NCI-H82 treated with DMSO at 0.1 percent for 48 hours (cell line): ENCODE measurements around the gene ZBTB17.
A peak's percentile ranks its signal among the peaks of the same experiment; 100 is the strongest.
"Not testable (repeated sequence)": the region's sequence is repeated elsewhere in the genome, so short reads cannot be mapped to it uniquely, and the experiment has no call there.

Experiments
- DNase-seq: peaks from one replicate; lab custom pipeline; 2025; ENCODE audit not compliant: unreplicated experiment; lab: John Stamatoyannopoulos, UW

Gene ZBTB17

DNA sequence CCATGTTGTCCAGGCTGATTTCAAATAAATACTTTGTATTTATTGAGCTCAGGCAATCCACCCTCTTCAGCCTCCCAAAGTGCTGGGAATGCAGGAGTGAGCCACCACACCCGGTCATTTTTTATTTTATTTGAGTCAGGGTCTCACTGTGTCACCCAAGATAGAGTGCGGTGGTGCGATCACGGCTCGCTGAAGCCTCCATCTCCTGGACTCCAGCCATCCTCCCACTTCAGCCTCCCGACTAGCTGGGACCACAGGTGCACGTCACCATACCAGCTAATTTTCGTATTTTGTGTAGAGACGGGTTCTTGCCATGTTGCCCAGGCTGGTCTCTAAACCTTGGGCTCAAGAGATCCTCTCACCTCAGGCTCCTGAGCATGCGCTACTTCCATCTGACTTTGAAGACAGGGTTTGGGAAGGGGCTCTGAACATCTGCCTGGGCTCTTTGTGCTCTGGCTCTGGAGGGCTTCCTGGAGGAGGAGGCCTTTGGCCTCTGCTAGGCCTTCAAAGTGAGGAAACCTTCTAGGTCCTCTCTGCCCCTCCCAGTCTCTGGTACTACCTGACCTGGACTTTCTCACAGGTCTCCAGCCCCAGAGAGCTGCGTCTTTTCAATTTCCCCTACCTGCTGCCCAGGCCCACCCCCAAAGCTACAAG is 36.2 kb upstream of the ZBTB17 start:
- no peak for DNase-seq

DNA sequence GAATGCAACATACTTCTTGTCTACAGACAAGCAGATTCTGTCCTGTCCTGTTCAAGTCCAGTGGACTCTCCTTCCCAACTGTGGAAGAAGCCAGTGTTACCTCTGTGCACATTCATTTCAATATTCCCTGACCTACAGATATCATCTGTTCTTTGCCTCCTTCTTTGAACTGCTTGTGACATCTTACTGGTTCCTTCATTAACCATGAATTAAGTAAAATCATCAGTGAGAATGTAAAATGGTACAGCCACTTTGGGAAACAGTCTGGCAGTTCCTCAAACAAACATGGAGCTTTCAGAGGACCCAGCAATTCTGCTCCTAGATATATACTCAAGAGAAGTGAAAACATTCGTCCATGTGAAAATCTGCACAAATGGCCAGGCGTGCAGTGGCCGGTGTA is 34.9 kb upstream of the ZBTB17 start:
- DNase-seq, result no peak

DNA sequence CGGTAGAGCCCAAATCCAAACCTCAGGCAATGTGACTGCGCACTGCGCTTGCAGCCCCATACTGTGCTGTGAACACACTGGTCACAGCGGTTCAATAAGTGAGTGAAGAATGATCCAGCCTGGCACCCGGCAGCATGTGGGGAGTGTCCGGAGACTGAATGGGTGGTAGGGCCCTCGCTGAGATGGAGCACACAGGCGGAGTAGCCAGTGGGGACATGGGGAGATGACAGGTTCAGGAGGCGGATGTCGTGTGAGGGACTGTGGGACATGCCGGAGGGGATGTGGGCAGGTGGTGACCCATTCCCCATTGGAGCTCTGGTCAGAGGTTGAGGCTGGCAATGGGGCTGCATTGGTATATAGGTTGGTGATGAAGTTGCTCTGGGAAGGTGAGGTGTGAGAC is 33.8 kb upstream of the ZBTB17 start:
- DNase-seq, result no peak

DNA sequence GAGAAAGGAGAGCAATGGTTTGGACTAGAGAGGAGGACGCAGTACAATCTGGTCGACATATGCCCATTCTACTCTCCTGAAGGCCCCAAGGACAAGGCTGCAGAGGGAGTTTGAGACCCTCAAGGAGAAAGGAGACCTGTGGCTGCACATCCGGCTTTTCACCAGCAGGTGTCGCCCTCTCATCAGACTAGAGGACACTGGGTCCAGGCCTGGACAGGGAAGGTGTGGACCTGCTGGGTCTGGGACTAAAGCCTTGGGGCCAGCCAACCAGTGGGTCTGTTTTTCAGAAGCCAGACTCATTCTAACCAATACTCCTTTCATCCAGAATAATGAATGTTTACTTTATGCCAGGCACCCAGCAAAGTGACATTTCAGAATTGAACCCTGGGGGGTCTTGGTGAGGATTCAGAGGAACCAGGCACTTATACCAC is 33.1 kb upstream of the ZBTB17 start:
- DNase-seq, result peak; percentile 40

DNA sequence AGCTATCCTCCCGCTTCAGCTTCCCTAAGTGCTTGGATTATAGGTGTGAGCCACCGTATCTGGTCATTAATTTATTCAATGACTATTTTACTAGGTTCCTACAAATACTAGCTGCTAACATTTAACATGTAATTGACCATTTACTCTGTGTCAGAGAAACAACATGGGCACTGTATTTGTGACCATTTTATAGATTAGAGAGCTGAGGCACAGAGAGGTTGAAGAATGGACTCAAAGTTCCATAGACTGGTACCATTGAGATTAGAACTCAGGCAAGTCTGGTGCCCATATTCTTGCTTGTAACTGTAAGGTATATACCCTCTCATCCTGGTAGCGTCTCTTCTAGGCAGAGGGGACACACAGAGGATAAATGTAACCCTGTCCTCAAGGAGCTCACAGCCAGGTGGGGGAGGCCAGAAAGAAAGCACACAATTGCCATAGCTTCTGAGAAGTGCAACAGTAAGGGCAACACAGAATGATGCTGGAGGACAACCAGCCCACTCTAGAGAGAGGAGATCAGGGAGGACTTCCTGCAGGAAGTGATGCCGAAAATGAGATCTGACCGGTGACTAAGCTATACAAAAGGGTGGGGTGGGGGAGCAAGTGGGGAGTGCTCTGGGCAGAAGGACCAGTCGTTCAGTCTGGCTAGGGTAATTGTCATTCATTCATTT is 31.9 kb upstream of the ZBTB17 start:
- DNase-seq, result no peak

DNA sequence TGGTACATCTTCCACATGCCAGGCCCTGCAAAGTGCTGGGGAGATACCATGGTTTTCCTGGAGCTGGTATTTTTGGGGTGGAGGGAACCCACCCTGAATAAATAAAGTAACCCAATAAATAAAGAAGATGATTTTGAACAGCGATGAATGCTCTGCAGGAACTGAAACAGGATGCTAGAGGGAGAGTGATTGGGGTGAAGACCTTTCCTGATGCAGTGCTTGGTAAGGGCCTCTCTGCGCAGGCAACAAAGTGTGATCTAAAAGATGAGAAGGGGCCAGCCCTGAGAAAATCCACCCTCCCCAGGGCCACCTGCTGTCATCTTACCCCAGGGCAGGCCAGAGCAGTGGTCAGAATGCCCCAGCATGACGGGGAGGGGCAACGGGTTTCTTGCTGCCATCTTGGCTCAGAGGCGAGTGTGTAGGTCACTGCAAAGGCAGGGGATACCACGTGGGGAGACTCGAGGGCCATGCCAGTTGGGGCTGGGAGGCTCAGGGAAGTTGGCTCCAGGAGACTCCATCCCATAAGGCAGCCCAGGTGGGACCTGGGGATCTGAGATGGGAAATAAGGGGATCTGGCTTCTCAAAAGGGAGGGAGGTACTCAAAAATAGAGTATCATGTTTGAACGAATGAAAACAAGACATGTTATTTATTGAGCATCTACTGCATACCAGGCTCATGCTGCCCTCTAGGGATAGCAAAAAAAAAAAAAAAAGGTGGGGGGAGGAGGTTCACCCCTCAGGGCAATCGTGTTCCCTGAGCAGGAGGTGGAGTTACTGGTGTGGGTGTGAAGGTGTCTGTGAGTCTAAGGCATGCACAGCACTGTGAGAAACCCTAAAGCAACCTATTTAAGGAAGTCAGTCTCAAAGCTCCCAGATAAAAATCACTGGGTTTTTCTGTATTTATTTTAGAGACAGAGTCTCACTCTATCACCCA is 30.9 kb upstream of the ZBTB17 start:
- no peak for DNase-seq

DNA sequence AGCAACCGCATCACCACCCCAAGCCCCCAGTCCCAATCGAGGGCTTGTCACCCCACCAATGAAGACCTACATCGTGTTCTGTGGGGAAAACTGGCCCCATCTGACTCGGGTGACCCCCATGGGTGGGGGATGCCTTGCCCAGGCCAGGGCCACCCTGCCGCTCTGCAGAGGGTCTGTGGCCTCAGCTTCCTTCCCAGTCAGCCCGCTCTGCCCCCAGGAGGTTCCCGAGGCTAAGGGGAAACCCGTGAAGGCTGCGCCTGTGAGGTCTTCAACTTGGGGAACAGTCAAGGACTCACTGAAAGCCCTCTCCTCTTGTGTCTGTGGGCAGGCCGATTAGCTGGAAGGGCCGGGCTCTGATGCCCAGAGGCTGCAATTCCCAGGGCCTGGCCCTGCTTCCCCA is 30.1 kb upstream of the ZBTB17 start:
- DNase-seq, result no peak

DNA sequence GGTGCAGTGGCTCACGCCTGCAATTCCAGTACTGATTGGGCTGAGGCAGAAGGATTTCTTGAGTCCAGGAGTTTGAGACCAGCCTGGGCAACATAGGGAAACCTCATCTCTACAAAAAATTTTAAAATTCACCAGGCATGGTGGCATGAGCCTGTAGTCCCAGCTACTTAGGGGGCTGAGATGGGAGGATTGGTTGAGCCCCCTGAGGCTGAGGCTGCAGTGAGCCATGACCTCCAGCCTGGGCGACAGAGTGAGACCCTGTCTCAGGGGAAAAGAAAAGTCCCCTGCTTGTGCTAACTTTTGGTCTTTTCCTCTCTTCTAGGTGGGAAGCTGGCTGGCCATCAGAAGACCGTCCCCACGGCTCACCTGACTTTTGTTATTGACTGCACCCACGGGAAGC is 29.7 kb upstream of the ZBTB17 start:
- DNase-seq, result no peak

DNA sequence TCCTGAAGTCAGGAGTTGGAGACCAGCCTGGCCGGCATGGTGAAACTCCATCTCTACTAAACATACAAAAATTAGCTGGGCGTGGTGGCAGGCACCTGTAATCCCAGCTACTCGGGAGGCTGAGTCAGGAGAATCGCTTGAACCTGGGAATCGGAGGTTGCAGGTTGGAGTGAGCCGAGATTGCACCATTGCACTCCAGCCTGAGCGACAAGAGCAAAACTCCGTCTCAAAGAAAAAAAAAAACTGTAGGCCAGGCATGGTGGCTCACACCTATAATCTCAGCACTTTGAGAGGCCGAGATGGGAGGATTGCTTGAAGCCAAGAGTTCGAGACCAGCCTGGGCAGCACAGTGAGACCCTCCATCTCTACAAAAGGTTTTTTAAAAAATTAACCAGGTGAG is 25.4 kb upstream of the ZBTB17 start:
- DNase-seq, result not testable (repeated sequence)

DNA sequence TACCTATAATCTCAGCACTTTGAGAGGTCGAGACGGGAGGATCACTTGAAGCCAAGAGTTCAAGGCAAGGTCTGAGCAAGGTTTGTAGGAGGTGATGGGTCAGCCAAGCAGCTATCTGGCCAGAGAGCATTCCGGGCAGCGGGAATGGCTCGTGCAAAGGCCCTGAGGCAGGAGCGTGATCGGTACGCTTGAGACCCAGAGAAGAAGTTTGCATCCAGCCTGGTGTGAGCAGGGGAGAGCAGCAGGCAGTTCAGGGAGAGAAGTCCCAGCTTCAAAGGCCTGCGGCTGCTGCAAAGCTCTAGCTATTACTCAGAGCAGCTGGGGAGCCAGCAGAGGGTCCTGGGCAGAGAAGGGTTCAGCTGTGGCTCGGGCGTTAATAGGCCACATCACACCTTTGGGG is 23.0 kb upstream of the ZBTB17 start:
- no peak for DNase-seq

DNA sequence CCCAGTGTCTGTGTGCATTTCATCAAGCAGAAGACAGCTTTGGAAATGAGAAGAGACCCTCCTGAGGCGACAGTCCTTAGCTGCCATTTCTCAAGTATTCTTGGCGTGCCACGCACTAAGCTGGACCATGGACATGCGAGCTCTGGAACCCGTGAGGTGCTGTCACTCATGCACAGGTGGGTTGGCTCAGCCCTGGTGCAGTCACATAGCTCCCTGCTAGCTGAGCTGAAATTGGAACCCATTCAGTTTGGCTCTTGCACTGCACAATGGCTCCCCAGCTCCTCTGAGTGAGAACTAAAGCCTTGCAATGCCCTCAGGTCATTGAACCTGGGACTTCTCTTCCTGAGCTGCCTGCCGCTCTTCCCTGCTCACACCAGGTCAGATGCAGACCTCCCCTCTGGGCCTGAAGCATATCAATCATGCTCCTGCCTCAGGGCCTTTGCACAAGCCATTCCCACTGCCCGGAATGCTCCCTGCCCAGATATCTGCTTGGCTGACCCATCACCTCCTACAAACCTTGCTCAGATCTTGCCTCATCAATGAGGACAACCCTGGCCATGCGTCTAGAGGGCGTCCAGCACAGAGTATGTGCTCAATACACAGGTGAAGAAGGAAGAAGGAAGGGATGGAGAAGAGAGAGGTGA is 21.9 kb upstream of the ZBTB17 start:
- no peak for DNase-seq

DNA sequence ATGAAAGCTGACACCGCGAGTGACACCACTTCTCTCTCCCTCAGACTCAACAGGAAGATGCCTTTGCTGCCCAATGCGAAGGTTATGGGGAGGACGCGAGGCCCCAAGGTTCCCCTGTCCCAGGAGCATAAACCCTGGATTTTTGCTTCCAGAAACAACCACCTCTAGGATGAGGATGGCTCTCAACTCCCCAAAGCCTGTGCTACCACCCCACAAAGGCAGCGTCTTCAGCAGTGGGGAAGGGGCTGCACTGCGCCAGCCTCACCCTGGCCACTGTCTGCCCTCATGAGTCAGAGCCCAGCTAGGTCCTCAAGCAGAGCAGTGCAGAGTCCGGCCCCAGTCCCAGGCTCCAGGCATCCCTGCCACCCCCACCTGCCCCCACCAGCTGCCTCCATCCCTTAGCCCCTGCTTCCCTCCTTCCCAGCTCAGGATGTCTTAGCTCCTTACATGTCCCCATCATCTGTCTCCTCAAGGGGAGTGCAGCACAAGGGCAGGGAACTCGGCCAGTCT is 21.2 kb upstream of the ZBTB17 start:
- DNase-seq, result no peak

DNA sequence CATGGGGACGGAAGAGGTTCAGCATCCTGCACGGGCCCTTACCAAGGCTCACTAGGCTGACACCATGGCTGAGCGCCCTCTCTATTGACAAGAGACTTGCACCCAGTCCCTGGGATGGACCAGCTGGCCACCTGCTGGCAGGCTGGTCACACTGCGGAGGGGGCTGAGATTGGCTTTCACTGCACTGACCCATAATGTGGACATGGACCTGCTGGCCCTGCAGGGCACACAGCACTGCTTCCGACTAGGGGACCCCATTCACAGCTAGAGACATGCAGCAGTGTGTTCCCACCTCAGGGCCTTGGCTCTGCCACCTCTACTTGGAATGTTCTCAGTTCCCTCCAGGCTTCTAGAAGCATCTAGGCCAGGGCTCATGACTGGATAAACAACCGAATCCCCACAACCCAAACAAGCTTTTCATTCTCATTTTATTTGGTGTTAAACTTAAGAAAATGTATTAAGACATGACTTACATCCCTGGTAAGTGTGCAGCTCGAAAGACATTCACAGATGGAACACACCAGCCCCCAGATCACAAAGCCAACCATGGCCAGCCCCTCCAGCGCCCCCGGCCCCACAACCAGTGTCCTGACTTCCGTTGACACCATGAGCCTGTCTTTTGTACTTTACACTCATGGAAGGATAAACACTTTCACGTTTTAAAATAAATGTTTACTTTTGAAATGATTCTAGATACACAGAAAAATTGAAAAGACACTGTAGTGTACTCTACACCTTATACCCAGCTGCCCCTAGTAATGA is 18.9 kb upstream of the ZBTB17 start:
- DNase-seq, result no peak

DNA sequence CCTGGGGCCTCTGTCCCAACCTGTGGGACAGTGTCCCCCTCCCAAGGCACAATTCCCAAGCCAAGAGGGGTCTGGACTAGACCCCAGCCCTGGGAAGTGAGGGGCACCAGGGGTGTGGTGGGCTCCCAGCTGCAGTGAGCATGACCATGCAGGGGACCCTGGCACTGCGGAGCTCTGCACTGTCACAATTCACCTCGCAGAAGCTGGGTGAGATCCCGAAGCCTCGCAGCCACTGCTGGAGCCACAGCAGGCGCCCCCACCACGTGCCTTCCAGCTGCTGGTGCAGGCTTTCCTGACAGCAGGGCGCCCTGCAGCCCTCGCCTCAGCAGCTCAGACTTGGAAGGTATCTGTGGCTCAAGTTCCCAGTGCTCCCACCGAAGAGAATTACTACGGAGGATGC is 18.2 kb upstream of the ZBTB17 start:
- no peak for DNase-seq

DNA sequence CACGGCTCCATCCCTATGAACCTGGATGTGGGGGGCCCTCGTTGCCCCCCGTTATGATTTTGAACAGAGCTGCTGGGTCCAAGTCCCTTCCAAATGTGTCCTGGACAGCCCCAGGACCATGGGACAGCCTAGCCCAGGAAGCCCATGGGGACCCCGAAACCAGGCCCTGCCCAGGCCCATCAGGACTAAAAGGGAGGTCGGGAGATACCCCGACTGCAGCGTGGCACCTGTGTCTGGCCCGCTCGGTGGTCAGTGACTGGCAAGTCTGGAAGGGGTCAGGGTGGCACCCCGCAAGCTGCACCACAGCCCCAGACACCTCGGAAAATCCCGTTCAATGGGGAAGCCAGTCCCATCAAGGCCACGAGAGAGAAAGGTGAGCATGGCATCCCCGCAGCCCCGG is 17.8 kb upstream of the ZBTB17 start:
- DNase-seq, result no peak

DNA sequence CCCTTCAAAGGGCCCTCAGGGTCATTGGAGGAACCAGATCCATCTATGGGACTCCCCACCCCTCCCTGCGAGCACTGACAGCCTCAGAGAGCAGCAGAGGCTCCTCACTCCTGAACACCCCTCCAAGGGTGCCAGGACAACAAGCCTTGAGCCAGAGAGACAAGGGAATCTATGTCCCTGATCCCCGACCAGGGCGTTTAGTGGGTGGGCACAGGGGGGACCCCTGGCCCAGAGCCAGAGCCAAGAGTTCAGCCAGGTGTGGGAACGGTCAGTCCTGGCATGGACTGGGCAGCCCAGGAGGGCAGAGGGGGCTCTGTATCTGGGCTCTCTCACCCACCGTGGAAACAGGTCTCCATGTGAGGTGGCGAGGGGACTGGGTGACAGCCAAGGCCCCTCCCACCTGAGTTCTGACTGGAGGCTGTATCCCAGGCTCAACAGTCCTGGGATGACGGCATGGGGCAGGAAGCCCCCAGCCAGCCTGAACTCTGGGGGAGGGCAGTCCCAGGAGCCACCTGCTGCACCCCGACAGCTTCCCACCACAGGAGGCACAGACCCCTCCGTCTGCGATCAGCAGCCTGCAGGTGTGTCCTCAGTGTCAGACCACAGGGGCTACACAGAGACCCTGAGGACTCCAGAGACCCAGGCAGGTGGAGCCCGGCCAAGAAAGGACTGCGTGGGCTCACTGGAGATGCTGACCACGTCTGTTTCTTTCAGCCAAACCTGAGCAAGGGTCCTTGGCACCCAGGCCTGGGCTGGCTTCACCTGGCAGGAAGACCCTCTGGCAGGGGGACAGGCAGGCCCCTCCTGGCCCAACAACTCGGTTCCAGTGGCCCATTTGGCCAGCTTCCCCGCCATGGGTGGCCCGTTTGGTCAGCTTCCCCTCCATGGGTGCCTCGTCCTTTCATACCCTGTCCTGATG is 16.9 kb upstream of the ZBTB17 start:
- no peak for DNase-seq

DNA sequence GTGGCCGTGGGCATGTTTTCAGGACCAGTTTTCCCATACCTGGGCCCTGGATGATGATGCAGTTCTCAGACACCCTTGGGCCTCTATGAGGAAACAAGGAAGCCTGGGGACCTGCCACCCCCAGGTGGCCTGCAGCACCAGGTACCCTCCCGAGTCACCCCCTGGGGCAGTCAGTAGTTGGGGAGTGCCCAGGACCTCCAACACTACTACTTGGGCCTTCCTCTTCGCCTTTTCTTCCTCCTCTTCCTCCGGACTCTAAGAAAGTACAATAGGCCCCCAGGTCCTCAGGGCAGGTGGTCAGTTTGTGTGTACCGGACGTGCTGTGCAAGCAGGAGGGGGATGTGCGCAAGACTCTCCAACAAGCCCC is 16.3 kb upstream of the ZBTB17 start:
- DNase-seq, result no peak

DNA sequence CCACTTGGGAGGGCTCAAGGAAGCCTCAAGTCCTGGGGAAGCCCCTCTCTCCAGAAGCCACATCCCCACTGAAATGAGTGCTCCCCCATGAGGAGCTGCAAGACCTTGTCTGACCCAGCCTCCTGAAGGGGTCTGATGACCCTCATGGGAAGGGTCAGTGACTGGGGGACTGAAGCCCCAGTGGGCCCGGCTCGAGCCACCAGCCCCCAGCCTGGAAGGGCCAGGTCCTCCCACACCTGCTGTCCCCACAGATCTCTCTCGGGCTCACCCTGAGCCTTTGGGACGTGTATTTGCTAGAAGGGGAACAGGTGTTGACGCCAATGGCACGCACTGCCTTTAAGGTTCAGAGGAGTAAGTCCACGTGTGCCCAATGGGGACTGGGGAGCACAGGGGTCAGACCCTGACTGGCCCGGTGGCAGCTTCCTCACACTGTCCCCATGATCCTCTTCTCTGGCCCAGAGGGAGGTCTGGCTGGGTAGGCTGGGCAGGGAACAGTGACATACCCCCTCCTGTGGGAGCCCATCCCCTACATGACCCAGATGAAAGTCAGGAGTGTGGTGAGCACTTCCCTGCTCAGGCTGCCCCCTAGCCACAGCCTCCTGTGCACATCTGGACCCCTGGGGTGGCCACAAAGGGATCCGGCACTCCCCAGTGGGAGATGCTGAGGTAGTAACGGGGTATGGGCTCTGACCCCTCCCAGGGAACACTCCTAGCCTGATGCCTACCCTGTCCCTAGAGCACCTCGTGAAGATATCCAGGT is 15.7 kb upstream of the ZBTB17 start:
- DNase-seq, result no peak

DNA sequence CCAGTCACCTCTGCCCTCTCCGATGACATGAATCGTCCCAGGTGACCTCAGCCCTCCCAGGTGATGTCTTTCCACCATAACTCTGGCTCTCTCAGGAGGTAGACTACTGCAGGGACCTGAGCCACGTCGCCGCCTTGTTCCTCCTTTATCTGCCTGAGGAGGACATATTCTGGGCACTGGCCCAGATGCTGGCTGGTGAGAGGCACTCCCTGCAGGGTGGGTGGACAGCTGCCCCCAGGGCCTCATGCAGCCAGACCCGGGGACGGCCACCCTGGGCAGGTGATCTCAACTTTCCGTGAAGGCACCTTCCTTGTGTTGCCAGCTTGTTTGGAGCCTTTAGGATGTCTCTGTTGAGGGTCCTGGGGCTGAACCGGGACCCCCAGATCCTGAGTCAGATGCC is 13.9 kb upstream of the ZBTB17 start:
- no peak for DNase-seq
